HG02973 (cell line): ENCODE data around the gene USP7.
"Not testable (repeated sequence)": the region's sequence is repeated elsewhere in the genome, so short reads cannot be mapped to it uniquely, and the experiment has no call there.

Source experiments
- ATAC-seq: cut with Tn5 transposase; IDR thresholded peaks from one replicate; pipeline ENCODE4 v1.9.1; 2021; ENCODE audit warnings: moderate library complexity; ENCODE audit not compliant: unreplicated experiment

Gene USP7

DNA sequence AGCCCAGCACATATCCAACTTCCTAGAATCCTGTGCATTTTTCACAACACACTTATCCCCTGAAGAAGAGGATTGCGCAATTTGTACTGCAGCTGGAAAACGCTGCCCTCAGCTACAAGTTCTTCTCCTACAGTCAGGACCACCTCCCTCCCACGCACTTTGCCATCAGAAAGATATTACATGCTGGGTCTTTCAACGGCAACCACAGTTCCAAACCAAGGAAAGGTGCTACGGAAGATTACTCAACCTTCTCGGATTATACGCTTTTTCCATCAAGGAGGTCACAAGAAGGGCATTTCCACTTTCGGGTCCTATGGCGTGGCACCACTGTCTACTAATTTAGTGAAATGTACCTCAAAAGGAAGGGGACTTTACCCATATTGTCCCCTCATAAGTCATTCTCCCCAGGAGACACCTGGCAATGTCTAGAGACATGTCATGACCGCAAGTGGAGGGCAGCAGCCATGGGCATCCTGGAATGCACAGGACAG lies 35.2 kb downstream of the USP7 start:
- ATAC-seq: no peak

DNA sequence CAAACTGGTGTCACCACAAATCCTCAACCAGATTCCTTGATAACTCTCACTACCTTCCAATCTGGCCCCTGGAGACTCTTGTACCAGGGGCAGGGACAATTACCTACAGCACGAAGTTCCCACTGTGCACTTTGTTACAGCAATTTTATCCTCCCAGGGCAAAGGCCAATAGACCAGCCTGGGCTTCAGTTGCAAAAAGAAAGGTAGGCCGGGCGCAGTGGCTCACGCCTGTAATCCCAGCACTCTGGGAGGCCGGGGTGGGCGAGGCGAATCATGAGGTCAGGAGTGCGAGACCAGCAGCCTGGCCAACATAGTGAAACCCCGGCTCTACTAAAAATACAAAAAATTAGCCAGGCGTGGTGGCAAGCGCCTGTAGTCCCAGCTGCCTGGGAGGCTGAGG lies 36.9 kb downstream of the USP7 start:
- ATAC-seq: no peak

DNA sequence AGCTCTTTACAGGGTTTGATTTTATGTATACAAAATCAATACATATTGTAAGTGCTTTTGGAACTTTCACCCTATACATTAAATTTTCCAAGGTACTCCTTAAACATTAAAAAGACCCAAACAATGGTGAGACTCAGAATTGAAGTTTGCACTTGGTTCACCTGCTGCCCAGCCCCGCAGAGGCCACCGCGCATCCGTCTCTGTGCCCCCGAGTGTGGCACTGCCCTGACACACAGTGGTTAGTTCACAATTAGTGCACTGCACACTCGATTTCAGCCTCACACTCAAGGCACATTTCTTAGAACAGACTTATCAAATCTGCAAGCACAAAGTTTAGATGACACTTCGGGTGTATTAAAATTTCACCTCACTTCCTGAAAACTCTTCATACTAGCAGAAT lies 38.3 kb downstream of the USP7 start:
- no peak for ATAC-seq

DNA sequence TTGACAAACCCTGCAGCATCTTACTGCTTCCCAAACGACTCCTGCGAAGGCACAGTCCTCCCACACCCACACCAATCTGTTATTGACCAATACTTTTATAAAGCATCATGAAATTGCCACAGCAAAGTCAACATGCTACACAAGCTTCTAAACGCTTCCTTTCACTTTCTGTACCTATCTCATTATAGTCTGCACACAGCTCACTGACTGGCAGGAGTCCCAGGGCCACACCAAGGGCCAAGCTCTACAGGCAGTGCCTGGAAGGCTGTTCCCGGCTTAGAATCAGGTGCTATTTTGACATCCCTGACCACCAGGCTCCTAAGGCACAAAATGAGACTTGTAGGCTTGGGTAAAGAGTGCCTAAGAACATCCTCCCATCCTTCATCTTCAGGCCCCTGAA lies 39.5 kb downstream of the USP7 start:
- ATAC-seq: no peak

DNA sequence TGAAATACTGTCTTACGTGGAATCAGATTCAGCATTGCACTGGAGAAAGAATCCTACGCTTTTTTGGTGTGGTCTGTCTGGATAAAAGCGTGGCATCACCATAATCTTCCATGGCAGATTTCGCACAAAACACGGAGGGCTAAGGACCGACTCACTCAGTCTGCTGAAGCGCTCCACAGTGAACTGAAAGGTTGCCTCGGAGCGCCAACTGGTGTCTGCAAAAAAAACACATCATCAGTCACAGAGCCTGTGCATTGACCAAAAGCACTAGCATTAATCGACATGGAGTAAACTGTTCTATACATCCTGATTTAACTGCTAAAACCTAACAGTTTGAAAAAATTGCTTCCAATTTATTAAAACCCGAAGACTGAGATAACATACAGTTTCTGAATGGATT lies 40.5 kb downstream of the USP7 start:
- ATAC-seq: no peak

DNA sequence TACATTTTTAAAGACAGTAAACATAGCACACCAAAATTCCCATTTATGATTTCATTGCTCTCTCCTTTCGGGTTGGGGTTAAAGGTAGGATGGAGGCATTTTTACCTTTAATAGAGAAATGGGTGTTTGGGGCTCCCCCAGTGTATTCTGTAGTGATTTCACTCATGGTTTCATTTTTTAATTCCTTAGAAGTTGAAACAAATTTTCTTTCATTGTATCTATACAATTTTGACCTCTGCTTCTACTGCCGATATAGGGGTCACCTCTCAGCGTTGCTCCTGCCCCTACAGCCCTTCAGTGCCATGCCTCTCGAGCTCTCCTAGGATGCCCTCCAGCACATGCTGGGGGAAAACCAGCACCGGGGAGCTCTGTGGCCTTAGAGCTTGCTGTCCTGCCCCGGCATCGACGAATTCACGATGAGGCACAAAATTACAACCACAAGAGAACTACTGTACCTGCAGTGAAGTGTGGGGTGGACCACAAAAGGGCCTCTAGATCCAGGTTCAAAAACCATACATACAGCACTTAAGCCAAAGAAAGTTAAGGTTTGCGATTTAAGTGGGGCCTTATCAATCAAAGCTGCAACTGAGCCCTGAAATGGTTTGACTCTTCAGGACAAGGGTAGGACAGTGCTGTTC lies 42.2 kb downstream of the USP7 start:
- no peak for ATAC-seq

DNA sequence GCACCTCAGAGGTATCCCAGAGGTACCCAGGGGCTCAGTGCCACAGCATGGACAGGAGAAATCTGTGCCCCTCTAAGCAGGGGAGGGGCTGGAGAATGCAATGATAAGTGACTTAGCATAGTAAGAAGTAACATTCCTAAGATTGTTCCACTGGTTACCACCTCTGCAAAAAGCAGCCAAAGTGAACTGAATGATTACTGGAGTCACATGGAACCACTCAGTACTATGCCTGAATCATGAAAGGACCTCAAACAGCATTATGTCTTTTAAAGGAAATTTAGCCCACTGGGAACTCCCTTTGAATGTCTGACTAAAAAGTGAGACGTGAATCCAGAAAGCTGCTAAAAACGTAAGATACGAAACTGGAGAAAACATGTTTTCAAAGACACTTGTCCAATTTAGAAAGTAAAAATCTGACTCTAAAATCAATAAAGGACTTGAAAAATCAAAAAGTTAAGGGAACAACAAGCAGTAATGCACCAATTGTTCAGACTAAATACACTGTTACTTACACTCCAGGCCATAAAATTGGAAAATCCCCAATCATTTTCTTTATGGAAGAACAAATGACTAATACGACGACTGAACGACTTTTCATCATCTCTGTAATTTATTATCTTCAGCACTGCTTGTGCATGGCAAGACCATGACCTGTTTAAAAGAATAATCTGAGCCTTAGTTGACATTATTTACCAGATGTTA lies 42.9 kb downstream of the USP7 start:
- no peak for ATAC-seq

DNA sequence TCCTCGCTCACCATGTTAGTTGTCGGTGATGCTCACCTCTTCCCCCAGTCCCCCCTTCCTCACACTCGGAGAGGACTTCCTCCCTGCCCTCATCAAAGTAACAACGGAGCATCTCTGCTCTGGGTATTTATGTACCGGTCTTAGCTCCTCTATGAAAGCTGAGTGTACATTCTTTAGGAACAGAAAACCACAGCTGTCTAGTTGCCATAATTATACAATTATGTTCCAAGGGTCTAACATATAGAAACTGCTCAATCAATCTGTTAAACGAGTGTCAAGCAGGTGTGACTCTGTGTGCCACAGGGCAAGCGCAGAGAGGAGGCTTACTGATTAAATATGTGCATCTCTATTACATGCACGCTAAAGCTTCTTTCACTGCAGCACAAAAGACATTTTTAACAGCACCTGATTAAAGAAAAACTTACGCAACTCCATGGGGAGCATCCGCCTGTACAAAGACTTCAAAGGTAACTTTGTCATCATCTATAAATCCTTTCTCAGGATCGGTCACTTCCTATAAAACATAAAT lies 43.7 kb downstream of the USP7 start:
- no peak for ATAC-seq

DNA sequence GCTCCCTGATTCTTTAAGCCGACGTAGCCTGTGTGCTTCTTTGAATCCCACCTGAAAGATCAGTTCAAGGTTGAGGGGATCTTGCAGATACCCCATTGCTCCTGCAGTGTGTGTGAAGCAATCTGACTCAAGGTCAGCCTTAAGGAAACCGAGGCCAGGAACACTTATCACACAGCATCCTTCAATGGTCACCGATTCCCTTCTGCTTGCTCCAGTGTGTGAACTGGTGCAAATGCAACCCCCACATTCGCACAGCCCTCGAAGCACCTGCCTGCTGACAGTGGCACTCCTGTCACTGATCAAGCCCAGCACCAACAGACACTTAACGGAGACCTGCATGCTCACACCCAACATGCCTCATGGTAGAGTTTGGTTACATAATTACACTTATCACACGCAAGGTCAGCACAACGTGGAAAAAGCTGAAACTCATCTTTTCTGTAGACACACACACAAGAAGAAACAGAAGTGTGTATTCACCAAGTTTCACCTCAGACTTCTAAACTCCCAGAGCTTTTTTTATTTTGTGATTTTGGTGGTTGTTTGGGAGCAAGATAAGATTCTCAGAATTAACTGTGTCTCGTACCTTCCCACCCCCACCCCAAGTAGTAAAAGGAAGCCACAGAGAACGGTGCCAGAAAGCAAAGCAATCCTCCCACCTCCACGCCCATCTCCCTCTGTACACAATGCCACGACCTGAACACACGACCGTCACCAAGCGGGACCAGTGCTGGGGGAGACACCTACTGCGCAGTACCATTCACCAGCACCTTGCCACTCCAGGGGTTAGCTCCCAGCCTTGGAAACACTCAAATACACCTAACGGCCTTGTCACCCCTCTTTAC lies 44.4 kb downstream of the USP7 start:
- no peak for ATAC-seq

DNA sequence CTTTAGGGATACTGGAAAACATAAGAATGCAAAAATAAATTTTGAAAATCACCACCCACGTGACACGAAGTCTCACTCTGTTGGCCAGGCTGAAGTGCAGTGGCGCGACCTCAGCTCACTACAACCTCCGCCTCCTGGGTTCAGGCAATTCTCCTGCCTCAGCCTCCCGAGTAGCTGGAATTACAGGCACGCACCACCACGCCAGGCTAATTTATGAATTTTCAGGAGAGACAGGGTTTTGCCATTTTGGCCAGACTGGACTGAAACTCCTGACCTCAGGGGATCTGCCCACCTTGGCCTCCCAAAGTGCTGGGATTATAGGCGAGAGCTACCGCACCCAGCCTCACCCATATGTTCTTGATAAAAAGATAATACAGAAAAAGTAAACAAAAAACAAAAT lies 46.4 kb downstream of the USP7 start:
- not testable (repeated sequence) for ATAC-seq

DNA sequence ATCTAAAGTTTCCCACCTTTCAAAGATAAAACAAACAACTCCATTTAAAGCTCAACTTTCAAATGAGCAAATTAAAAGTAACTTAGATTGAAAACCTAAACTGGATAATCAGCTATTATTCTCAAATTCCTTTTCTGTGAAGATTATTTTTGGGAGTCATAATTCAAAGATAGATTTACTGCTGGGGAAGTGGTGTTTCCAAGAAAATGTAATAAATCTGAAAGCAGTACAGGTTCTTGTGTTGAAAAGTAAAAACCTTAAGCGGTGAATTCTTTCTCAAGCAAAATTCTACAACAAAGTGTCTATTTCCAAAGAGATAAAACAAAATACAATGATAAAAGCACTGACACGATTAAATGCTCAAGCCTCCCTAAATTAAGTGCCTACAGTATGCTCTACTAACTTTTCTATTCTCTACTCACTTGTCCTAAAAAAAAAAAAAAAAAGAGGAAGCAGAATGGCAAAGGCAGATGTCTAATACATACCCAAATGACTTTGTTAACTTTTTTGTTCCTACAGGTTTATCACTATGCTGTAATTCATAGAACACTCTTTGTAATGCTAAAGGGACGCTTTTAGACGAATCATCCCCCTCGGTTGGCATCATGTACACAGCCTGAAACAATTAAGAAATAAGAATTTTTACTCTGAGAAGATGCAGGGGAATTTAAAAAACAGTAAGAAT lies 47.0 kb downstream of the USP7 start:
- ATAC-seq: no peak

DNA sequence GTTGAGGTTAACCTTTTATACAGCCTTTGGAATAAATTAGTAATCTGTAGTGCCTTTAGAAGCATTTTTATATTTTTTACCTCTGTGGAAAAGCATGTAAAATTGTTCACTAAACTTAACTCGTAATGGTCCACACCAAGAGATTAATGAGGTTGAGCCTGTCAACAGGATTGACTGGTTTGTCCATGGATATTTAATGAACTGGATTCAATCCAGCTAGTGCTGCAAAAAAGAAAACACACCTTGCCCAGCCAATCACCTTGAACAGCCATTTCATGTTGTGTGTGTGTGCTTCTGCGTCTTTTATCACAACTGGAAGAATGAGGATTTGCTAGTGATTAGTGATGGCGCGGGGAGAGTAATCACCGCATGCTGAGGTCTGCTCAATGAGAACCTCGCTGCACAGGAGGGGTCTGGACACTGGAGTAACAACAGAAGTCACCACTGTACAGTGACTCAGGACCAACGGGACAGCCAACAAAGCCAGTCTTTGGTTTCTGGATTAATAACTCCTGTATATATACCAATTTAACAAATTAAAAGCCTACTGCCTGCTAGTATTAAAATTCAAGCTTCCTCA lies 47.9 kb downstream of the USP7 start:
- no peak for ATAC-seq

DNA sequence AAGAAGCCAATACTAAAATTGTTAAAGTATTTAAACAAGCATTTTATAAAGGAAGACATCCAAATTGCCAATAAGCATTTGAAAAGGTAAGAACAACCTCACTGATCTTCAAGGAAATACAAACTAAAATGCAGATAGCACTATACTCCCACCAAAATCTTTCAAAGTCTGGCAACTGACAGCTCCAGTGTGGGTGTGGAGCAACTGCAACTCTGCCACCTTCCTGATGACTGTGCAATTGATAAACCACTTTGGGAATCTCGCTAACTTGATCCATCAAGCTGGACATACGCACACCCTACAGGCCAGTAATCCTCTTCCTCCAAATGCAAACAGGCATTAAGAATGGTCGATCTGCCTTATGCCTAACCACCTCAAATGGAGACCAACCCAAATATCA lies 49.6 kb downstream of the USP7 start:
- no peak for ATAC-seq

DNA sequence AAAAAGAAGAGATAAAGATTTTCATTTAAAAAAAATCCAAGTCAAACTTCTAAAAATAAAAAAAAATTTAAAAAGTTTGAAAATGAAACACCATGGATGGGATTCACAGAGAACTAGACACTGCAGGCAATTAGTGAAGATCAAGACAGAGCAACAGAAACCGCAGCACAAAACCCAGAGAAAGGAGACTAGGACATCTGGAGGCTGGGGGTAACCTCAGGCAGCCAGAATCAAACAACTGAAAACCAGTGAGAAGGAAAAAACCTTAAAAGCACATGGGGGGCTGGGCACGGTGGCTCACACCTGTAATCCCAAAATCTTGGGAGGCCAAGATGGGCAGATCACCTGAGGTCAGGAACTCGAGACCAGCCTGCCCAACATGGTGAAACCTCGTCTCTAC lies 50.9 kb downstream of the USP7 start:
- ATAC-seq: no peak

DNA sequence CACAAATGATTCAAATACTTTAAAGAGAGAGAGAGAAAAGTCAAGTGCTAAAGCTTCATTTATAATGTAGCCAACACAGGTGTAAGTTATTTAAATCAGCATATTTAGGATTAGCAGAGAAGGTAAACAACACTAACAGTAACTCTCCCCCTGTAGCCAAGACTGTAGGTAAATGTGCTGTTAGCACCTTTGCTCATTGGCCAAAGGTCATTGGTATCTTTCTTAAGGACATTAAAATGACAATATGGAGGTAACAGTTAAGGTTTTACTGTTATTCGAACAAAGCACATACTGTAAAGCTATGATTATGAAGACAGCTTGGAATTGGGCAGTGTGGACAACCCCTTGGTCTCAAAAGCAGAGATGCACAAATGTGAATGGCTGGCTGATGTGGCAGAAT lies 52.9 kb downstream of the USP7 start:
- ATAC-seq: no peak

DNA sequence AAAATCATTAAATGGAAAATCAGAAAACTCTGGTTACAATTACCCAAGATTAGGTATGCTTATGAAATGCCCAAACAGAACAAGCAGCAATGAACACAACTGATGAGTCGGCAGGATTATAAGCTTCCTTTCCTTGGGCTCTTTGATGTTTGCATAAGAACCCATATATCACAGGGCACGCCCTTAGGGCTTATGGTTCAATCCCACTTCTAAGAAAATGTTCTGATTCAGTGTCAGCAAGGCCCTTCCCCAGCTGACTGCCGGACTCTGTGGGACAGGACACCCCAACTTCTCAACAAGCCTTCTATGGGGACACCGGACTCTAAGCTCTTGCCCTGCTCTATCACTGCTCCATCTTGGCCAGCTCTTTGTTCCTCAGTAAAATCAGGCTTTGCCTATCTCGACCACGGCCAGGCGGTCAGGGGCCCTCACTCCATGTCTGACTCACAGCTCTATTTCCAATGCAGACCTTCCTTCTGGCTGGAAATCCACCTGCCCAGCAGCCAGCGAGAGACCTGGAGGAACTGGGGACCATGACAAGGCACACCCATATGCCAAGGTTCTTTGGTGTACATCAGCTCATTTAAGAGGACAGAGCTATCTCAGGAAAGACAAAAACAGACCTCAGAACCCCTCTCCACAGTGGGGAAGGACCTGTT lies 54.8 kb downstream of the USP7 start:
- ATAC-seq: no peak

DNA sequence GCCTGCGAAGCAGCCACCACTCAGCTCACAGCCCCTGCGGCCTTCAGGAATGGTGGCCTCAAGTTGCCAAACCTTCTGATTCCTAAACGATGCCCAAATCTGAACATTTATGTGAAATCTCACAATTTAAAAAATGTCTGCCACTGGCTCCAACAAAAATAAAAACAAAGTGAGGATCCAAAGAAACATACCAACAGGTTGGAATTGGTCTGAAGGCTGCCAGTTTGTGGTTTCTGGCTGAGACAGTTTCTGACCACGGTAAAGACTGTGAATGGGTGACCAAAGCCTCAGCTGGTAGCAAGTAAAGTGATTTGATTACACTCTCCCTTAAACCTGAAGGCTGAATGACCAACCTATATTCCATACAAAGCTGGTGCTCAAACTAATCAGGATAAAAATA lies 56.6 kb downstream of the USP7 start:
- no peak for ATAC-seq

DNA sequence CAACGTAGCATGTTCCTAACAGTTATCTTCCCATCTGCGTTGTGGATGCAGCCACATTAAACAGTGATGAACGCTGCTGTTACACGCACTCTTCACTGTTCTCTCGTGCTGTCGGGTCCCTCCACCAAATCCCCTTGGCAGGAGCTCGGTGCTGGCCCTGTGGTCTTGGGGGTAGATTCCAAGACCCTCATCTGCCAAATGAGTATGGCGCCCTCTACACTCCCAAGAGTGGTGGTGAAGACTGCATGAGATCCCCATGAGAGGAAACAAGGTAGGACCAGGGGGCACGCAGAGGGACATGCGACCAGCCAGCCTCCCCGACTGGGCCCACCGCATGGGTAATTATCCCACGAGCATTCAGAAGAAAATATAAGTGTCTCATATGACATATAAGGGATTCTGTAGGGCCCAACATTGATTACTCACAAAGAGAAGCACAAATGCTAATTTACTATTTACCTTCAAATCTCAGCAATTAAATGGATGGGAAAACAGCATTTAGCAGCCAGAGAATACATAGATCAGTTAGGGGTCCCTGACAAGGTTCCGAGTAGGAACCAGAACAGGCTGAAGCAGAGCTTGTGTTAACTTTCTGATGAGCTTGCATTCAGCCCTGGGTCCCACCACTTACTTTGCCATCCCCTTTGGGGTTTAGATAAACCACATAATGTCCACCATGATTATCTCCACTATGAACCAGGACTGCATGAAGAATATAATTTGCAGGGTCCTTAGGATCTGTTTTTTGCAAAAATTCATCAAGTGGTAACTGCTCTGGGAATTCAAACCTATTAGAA lies 57.7 kb downstream of the USP7 start:
- no peak for ATAC-seq

DNA sequence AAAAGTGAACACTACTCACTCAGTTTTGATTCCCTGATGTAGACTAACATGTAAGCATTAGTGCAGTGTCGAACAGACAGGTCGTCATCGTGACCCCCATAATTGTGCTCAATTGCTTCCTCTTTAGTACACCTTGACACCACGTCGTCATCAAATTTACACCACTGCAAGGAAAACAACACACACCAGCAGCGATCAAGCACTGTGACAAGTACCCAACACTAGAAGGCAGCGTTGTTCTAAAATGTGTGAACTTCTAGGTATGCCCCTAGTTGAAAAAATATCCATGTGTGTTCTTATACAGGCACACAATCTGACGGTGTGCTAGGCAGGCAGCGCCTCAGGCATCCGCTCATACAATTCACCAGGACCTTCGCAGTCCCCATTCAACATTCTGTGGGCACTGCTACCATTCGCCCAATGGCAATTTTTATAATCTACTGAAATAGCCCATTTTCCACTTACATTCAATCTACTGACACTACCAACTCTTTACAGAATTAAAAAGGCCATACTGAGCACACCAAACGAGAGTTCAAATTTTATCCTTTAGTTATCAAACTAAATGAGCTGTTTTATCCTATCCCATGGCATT lies 58.4 kb downstream of the USP7 start:
- ATAC-seq: no peak
